AG09309 (cell line): ENCODE results near the gene ATXN2.
"Not testable (repeated sequence)": the region's sequence is repeated elsewhere in the genome, so short reads cannot be mapped to it uniquely, and the experiment has no call there.

Experiments used
- DNase-seq: peaks from one replicate; pipeline ENCODE4 v3.0.0-alpha.2; 2010; ENCODE audit warnings: low read depth
- H3K4me3 ChIP-seq: 2 replicates; pipeline ENCODE4 v1.5.1; 2011; ENCODE audit warnings: mild to moderate bottlenecking, low read depth, low read length, moderate library complexity; ENCODE audit not compliant: control insufficient read depth
- CTCF ChIP-seq: IDR thresholded peaks from 2 replicates; pipeline ENCODE4 v1.5.1; 2011; ENCODE audit warnings: mild to moderate bottlenecking, low read depth, low read length, inconsistent platforms; ENCODE audit not compliant: insufficient read depth, control insufficient read depth; ENCODE audit errors: missing control alignments

Gene ATXN2

GRCh38 chr12:111467857-111468241 is 131.3 kb downstream of the ATXN2 start:
- DNase-seq = peak; percentile 24
- no peak overlapping the region for H3K4me3 ChIP-seq
- TF ChIP-seq CTCF = no peak

GRCh38 chr12:111467092-111467856 is 131.8 kb downstream of the ATXN2 start:
- TF ChIP-seq CTCF = no peak
- H3K4me3 ChIP-seq = no peak overlapping the region
- DNase-seq = peak; percentile 24

GRCh38 chr12:111462210-111462769 is 136.8 kb downstream of the ATXN2 start:
- DNase-seq = peak; percentile 83
- no peak for TF ChIP-seq CTCF
- H3K4me3 ChIP-seq = no peak overlapping the region

GRCh38 chr12:111460111-111460510 is 139.0 kb downstream of the ATXN2 start:
- DNase-seq, H3K4me3 ChIP-seq: not testable (repeated sequence)

GRCh38 chr12:111458546-111459172 is 140.5 kb downstream of the ATXN2 start:
- TF ChIP-seq CTCF = no peak

GRCh38 chr12:111457577-111457976 is 141.5 kb downstream of the ATXN2 start:
- no peak overlapping the region for H3K4me3 ChIP-seq
- no peak for DNase-seq
- no peak for TF ChIP-seq CTCF

More at GRCh38 chr12:111458546-111459172, 140.5 kb downstream of the ATXN2 start:
- DNase-seq = no peak
- no peak overlapping the region for H3K4me3 ChIP-seq

- no peak overlapping the region for H3K4me3 ChIP-seq
- no peak for TF ChIP-seq CTCF
- DNase-seq = no peak
These were observed 142.0 kb downstream of the ATXN2 start for GRCh38 chr12:111457071-111457470.
